ENCODE results near the gene PRAMEF9. TPM values are rescaled to one million over a fixed set of nuclear protein-coding genes. Genes with fewer than 3 reads are reported as not detected.
"Not testable (repeated sequence)": the region's sequence is repeated elsewhere in the genome, so short reads cannot be mapped to it uniquely, and the experiment has no call there.

PRAMEF9 gene
- polyA plus RNA-seq, 1 donor: not detected

- 100% methylated on average over 1 of the region's 8 CpGs for WGBS (ENCODE audit: insufficient coverage, low lambda C conversion rate)
- not testable (repeated sequence) for H3K27me3 ChIP-seq (ENCODE audit: control insufficient read depth, insufficient read depth, low read length); H3K27ac ChIP-seq (ENCODE audit: low read length); H3K4me1 ChIP-seq (ENCODE audit: control insufficient read depth, insufficient read depth, low read length); H3K36me3 ChIP-seq (ENCODE audit: control insufficient read depth, insufficient read depth, low read length); DNase-seq; H3K9me3 ChIP-seq (ENCODE audit: control insufficient read depth, low read depth, low read length); H3K4me3 ChIP-seq (ENCODE audit: low read length)
Observed at GRCh38 chr1:13227271-13228055, 55.8 kb downstream of the PRAMEF9 start.

GRCh38 chr1:13228343-13228781 is 56.7 kb downstream of the PRAMEF9 start:
- no peaks in the 10 kb centered on the region for H3K9me3 ChIP-seq (ENCODE audit: control insufficient read depth, low read depth, low read length)
- no peak overlapping the region for H3K27ac ChIP-seq (ENCODE audit: low read length)
- DNase-seq: no peak
- H3K4me3 ChIP-seq (ENCODE audit: low read length): no peak overlapping the region
- 95% methylated on average over 5 of the region's 7 CpGs for WGBS (ENCODE audit: insufficient coverage, low lambda C conversion rate)
- no peaks in the 10 kb centered on the region for H3K4me1 ChIP-seq (ENCODE audit: control insufficient read depth, insufficient read depth, low read length)
- H3K27me3 ChIP-seq (ENCODE audit: control insufficient read depth, insufficient read depth, low read length): no peaks in the 10 kb centered on the region
- H3K36me3 ChIP-seq (ENCODE audit: control insufficient read depth, insufficient read depth, low read length): no peaks in the 10 kb centered on the region

Other genes with a start within 250 kb of the PRAMEF9 start
- not detected for gene PRAMEF6, start 224.3 kb upstream of the PRAMEF9 start, polyA plus RNA-seq
- gene PRAMEF27, start 115.3 kb upstream of the PRAMEF9 start, polyA plus RNA-seq: not detected
- not detected for gene HNRNPCL3, start 111.1 kb upstream of the PRAMEF9 start, polyA plus RNA-seq
- gene PRAMEF25, start 101.1 kb upstream of the PRAMEF9 start, polyA plus RNA-seq: not detected
- not detected for gene HNRNPCL2, start 55.0 kb upstream of the PRAMEF9 start, polyA plus RNA-seq
- not detected for gene PRAMEF26, start 15.8 kb upstream of the PRAMEF9 start, polyA plus RNA-seq
- not detected for gene HNRNPCL4, start 6.2 kb upstream of the PRAMEF9 start, polyA plus RNA-seq
- not detected for gene PRAMEF13, start 29.6 kb downstream of the PRAMEF9 start, polyA plus RNA-seq
- not detected for gene PRAMEF18, start 54.3 kb downstream of the PRAMEF9 start, polyA plus RNA-seq
- not detected for gene PRAMEF5, start 82.3 kb downstream of the PRAMEF9 start, polyA plus RNA-seq
- gene PRAMEF8, start 113.3 kb downstream of the PRAMEF9 start, polyA plus RNA-seq: not detected
- gene PRAMEF33, start 131.7 kb downstream of the PRAMEF9 start, polyA plus RNA-seq: not detected
- not detected for gene PRAMEF15, start 143.7 kb downstream of the PRAMEF9 start, polyA plus RNA-seq
- not detected for gene PRAMEF14, start 175.3 kb downstream of the PRAMEF9 start, polyA plus RNA-seq
- gene PRAMEF19, start 200.1 kb downstream of the PRAMEF9 start, polyA plus RNA-seq: not detected
- gene PRAMEF17, start 217.8 kb downstream of the PRAMEF9 start, polyA plus RNA-seq: not detected
- gene PRAMEF20, start 238.6 kb downstream of the PRAMEF9 start, polyA plus RNA-seq: not detected